Embryonic facial prominence (tissue), 1 donor: ENCODE measurements around the gene CTDP1.
"Not testable (repeated sequence)": the region's sequence is repeated elsewhere in the genome, so short reads cannot be mapped to it uniquely, and the experiment has no call there.

Source experiments
- DNase-seq: peaks from one replicate; pipeline ENCODE4 v3.0.0-alpha.2; 2016; ENCODE audit errors: extremely low spot score

The CTDP1 gene

GRCh38 chr18:79702906-79703305 lies 23.3 kb downstream of the CTDP1 start:
- no peak for DNase-seq

GRCh38 chr18:79704631-79705030 lies 25.0 kb downstream of the CTDP1 start:
- DNase-seq: no peak

- no peak for DNase-seq
These were observed 25.7 kb downstream of the CTDP1 start for GRCh38 chr18:79705272-79705671.

- DNase-seq: no peak
These were observed 26.4 kb downstream of the CTDP1 start for GRCh38 chr18:79706006-79706405.

- no peak for DNase-seq
These were observed 27.1 kb downstream of the CTDP1 start for GRCh38 chr18:79706658-79707057.

- DNase-seq: no peak
These were observed 27.6 kb downstream of the CTDP1 start for GRCh38 chr18:79707239-79707638.

GRCh38 chr18:79707671-79708070 lies 28.1 kb downstream of the CTDP1 start:
- DNase-seq: no peak

GRCh38 chr18:79708412-79708811 lies 28.8 kb downstream of the CTDP1 start:
- no peak for DNase-seq

- DNase-seq: no peak
These were observed 32.7 kb downstream of the CTDP1 start for GRCh38 chr18:79712206-79712857.

- DNase-seq: no peak
These were observed 33.7 kb downstream of the CTDP1 start for GRCh38 chr18:79713341-79713740.

GRCh38 chr18:79714531-79715240 lies 35.1 kb downstream of the CTDP1 start:
- no peak for DNase-seq

GRCh38 chr18:79715280-79715679 lies 35.7 kb downstream of the CTDP1 start:
- DNase-seq: no peak

GRCh38 chr18:79717059-79717458 lies 37.5 kb downstream of the CTDP1 start:
- DNase-seq: no peak

- no peak for DNase-seq
These were observed 38.0 kb downstream of the CTDP1 start for GRCh38 chr18:79717555-79718074.

GRCh38 chr18:79718126-79718525 lies 38.5 kb downstream of the CTDP1 start:
- no peak for DNase-seq

GRCh38 chr18:79718878-79719477 lies 39.4 kb downstream of the CTDP1 start:
- no peak for DNase-seq

GRCh38 chr18:79719478-79720358 lies 40.1 kb downstream of the CTDP1 start:
- DNase-seq: not testable (repeated sequence)

GRCh38 chr18:79720359-79720733 lies 40.7 kb downstream of the CTDP1 start:
- DNase-seq: no peak

- no peak for DNase-seq
These were observed 43.4 kb downstream of the CTDP1 start for GRCh38 chr18:79723036-79723435.

GRCh38 chr18:79723628-79724027 lies 44.0 kb downstream of the CTDP1 start:
- DNase-seq: no peak

- no peak for DNase-seq
These were observed 44.9 kb downstream of the CTDP1 start for GRCh38 chr18:79724299-79725080.
